ENCODE results near the gene RBM33.

RBM33 gene

DNA sequence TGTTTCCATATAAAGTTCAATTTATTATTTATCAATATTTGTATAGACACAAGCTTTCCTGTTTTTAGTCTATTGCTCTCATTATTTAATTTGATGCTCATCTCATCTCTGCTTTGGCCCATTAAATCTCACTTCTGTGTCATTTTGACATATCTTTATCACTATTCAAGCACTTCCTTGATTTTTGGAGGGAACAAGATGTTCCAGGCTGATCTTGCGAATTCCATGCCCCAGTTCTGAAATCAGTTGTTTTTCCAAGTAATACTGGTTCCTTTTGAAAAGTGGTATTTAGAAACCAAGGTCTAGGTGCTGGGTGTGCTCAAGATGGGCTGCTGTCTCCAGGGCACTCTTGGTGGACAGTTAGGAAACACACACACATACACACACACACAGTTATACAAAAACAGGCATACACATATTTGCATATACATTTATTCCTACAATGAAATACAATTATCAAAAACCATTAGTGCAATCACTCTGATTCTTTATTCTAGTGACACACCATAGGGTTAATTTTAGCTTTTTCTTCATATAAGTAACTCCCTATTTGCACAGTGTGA lies 4.4 kb upstream of the RBM33 start:
- H3K4me3 ChIP-seq (ENCODE audit: low read depth, low read length), result no peak overlapping the region
- DNase-seq (ENCODE audit: low read depth), result no peak
- TF ChIP-seq, protein P1, sequence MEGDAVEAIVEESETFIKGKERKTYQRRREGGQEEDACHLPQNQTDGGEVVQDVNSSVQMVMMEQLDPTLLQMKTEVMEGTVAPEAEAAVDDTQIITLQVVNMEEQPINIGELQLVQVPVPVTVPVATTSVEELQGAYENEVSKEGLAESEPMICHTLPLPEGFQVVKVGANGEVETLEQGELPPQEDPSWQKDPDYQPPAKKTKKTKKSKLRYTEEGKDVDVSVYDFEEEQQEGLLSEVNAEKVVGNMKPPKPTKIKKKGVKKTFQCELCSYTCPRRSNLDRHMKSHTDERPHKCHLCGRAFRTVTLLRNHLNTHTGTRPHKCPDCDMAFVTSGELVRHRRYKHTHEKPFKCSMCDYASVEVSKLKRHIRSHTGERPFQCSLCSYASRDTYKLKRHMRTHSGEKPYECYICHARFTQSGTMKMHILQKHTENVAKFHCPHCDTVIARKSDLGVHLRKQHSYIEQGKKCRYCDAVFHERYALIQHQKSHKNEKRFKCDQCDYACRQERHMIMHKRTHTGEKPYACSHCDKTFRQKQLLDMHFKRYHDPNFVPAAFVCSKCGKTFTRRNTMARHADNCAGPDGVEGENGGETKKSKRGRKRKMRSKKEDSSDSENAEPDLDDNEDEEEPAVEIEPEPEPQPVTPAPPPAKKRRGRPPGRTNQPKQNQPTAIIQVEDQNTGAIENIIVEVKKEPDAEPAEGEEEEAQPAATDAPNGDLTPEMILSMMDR (IDR thresholded peaks at IDR 0.05; ENCODE audit: low read depth, low read length, missing control alignments), result no peak
- in situ Hi-C loops (cut with HindIII; ENCODE audit: low sequenced_read_pairs), result no loop called here

DNA sequence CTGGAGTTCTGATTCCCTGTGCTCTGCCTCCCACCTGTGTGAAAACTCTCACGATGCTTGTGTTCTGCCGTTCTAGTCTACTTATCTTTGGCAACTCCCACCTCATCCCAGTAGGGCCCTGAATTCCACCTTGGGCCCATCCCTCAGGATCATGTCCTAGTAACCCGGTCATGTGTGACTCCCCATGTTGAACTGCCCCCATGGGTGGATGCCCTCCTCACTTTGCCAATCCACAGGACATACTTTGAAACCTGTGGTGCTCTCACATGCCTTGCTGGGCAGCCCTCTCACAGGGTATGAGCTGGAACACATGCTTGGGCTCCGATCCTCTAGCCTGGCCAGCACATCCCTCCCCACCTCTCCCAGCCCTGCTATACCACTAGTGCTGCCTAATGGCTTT lies 3.8 kb upstream of the RBM33 start:
- H3K4me3 ChIP-seq (ENCODE audit: low read depth, low read length), result no peak overlapping the region
- no peak for DNase-seq (ENCODE audit: low read depth)
- in situ Hi-C loops (cut with HindIII; ENCODE audit: low sequenced_read_pairs), result no loop called here
- TF ChIP-seq, protein P1 (IDR thresholded peaks at IDR 0.05; ENCODE audit: low read depth, low read length, missing control alignments), result no peak

DNA sequence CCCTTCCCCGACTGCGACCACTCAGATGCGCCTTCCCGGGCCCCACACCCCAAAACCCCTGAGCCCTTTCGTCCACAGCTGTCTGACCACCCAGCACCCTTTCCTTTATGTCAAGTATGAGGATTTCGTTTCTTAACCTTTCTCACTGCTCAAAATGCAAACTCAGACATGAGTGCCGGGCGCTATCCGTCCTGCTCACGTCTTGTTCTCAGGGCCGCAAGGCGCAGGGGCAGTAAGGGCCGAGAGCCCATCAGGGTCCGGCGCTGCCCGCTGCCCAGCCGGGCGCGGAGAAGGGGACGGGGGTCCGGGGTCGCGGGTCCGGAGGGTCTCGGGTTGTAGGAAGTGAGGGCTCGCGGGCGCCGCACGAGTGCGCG lies 670 bp upstream of the RBM33 start:
- DNase-seq (ENCODE audit: low read depth), result no peak
- TF ChIP-seq, protein P1 (IDR thresholded peaks at IDR 0.05; ENCODE audit: low read depth, low read length, missing control alignments), result no peak
- in situ Hi-C loops (cut with HindIII; ENCODE audit: low sequenced_read_pairs), result no loop called here

DNA sequence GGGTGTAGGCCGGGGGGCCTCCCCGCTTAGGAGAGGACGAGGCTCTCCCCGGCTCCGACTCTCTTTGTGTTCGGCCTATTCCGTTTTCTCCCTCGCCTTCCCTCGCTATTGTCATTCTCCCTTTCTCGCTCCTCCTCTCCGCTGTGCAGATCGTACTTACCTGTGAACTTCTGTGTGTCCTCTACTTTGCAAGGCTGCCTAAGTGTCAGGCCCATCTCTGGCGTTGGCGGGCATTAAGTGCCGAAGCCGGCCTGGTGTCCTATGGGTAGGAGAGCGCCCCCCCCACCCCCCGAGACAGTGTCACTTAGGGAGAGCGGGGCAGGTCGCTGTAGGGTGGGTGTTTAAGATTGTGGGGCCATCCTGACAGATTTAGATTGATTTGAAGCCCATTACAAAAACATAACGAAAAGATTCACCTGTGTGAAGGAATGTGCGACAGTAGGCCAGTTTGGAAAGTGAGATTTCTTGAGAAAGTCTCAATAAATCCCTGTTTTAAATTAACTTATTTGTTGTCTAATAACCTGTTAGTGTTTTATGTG lies 579 bp downstream of the RBM33 start:
- TF ChIP-seq, protein P1 (IDR thresholded peaks at IDR 0.05; ENCODE audit: low read depth, low read length, missing control alignments), result no peak
- in situ Hi-C loops (cut with HindIII; ENCODE audit: low sequenced_read_pairs), result no loop called here
- peak overlapping the region; percentile 92 for H3K4me3 ChIP-seq (ENCODE audit: low read depth, low read length)
- DNase-seq (ENCODE audit: low read depth), result no peak

More for the DNA sequence above, 670 bp upstream of the RBM33 start:
- H3K4me3 ChIP-seq (ENCODE audit: low read depth, low read length), result peak overlapping the region; percentile 92

DNA sequence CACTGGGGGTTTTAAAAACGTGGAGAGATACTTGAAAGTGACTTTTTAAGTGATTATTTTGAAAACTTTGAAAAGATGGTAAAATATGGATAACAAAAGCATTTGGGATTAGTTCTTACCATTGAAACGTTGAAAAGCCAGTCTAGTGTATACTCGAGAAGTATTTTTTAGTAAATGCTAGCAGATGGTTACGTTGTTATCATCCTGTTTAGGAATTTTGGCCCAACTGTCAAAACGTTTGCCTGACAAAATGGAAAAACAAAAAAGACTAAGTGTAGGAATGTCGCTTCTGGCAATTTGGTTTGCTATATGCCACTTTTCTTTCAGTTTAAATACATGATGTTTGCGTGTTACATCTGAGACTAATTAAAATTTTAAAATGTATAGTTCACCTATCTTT lies 1.2 kb downstream of the RBM33 start:
- TF ChIP-seq, protein P1 (IDR thresholded peaks at IDR 0.05; ENCODE audit: low read depth, low read length, missing control alignments), result no peak
- H3K4me3 ChIP-seq (ENCODE audit: low read depth, low read length), result peak overlapping the region; percentile 92
- in situ Hi-C loops (cut with HindIII; ENCODE audit: low sequenced_read_pairs), result no loop called here
- DNase-seq (ENCODE audit: low read depth), result no peak

DNA sequence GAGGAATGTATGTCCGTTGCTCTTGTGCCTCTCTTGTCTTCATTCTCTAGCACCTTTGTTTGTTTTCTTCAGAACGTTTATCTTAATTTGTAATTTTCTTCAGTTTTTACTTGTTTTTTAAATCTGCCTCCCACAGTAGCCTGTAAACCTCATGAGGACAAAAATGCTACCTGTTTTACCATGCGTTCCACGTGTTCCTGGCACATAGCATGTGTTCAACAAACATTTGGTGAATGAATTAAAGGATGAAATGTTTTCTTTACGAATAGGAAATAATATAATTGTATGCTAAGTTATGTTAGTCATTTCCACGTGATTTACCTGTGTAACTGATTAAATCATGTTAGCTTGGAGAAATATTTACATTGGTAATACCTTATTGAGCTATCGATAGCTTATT lies 2.2 kb downstream of the RBM33 start:
- TF ChIP-seq, protein P1 (IDR thresholded peaks at IDR 0.05; ENCODE audit: low read depth, low read length, missing control alignments), result no peak
- H3K4me3 ChIP-seq (ENCODE audit: low read depth, low read length), result no peak overlapping the region
- no peak for DNase-seq (ENCODE audit: low read depth)
- in situ Hi-C loops (cut with HindIII; ENCODE audit: low sequenced_read_pairs), result no loop called here
